Glutamatergic neuron (in vitro differentiated cells): ENCODE measurements around the gene NAA80. TPM values are rescaled to one million over a fixed set of nuclear protein-coding genes. Genes with fewer than 3 reads are reported as not detected.
"Not testable (repeated sequence)": the region's sequence is repeated elsewhere in the genome, so short reads cannot be mapped to it uniquely, and the experiment has no call there.

Source experiments
- DNase-seq: peaks from one replicate; pipeline ENCODE4 v3.0.0; 2022
- H3K27ac Mint-ChIP-seq: one replicate; pipeline ENCODE4 v1.8.0; 2020; ENCODE audit warnings: mild to moderate bottlenecking, mixed read lengths, inconsistent platforms; ENCODE audit not compliant: unreplicated experiment
- H3K27me3 Mint-ChIP-seq: one replicate; pipeline ENCODE4 v1.8.0; 2020; ENCODE audit warnings: mild to moderate bottlenecking, moderate library complexity, mixed read lengths, inconsistent platforms; ENCODE audit not compliant: unreplicated experiment
- H3K36me3 Mint-ChIP-seq: one replicate; pipeline ENCODE4 v1.8.0; 2020; ENCODE audit warnings: mild to moderate bottlenecking, mixed read lengths, inconsistent platforms; ENCODE audit not compliant: unreplicated experiment
- H3K4me1 Mint-ChIP-seq: one replicate; pipeline ENCODE4 v1.8.0; 2020; ENCODE audit warnings: mild to moderate bottlenecking, low read depth, mixed read lengths, inconsistent platforms; ENCODE audit not compliant: unreplicated experiment
- H3K4me3 Mint-ChIP-seq: one replicate; pipeline ENCODE4 v1.8.0; 2020; ENCODE audit warnings: mild to moderate bottlenecking, mixed read lengths, inconsistent platforms; ENCODE audit not compliant: unreplicated experiment
- H3K9me3 Mint-ChIP-seq: one replicate; pipeline ENCODE4 v1.8.0; 2020; ENCODE audit warnings: mild to moderate bottlenecking, moderate library complexity, mixed read lengths, inconsistent platforms; ENCODE audit not compliant: unreplicated experiment
- total RNA-seq: library from RNA; stranded (reverse); fragmentation: NEBNext Ultra II Directional; extraction: Animal tissue kit (Norgen Biotek cat#: 25700); gene quantifications from one replicate; pipeline ENCODE4 v1.2.1, GENCODE V29; 2021; ENCODE audit not compliant: unreplicated experiment
- TF ChIP-seq, protein P1 (sequence below): fragments of 200-600 bp; sonication (generic); IDR thresholded peaks from one replicate; pipeline ENCODE4 v1.5.0; 2021; ENCODE audit not compliant: partially characterized antibody, unreplicated experiment

NAA80 gene
- total RNA-seq, 1 donor from 2014 or later = 13.3 TPM

DNA sequence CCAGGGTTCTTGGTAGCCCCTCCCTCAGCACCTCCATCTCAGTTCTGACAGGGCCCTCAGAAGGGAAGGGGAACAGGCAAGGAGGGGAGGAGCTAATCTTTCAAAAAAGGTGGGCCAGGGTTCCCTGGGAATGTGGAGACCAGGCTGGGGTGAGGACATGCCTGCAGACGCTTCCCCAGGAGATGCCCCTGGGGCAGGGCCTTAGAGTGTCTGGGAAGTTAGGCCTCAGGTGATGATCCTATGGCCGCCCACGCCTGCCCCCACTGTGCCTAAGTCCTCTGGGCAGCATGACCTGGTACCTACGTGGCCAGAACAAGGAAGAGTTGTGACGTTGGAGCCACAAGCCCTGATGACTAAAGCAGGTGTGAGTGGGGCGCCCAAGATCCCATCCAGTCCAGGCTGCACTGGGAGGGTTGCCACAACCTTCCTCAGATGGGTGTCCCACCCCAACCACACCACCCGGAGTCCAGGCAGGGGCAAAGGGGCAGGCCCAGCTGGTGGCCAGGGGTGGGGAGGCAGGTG is 34.2 kb downstream of the NAA80 start:
- DNase-seq = no peak
- Mint-ChIP-seq H3K9me3 (peaks cover 8% of the 10 kb centered on the region), H3K36me3 (no peaks in the 10 kb centered on the region), H3K4me1 (peaks cover 9% of the 10 kb centered on the region), H3K4me3 (no peak overlapping the region), H3K27me3 (peaks cover 11% of the 10 kb centered on the region), H3K27ac (no peak overlapping the region)
- TF ChIP-seq, protein P1, sequence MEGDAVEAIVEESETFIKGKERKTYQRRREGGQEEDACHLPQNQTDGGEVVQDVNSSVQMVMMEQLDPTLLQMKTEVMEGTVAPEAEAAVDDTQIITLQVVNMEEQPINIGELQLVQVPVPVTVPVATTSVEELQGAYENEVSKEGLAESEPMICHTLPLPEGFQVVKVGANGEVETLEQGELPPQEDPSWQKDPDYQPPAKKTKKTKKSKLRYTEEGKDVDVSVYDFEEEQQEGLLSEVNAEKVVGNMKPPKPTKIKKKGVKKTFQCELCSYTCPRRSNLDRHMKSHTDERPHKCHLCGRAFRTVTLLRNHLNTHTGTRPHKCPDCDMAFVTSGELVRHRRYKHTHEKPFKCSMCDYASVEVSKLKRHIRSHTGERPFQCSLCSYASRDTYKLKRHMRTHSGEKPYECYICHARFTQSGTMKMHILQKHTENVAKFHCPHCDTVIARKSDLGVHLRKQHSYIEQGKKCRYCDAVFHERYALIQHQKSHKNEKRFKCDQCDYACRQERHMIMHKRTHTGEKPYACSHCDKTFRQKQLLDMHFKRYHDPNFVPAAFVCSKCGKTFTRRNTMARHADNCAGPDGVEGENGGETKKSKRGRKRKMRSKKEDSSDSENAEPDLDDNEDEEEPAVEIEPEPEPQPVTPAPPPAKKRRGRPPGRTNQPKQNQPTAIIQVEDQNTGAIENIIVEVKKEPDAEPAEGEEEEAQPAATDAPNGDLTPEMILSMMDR = no peak

DNA sequence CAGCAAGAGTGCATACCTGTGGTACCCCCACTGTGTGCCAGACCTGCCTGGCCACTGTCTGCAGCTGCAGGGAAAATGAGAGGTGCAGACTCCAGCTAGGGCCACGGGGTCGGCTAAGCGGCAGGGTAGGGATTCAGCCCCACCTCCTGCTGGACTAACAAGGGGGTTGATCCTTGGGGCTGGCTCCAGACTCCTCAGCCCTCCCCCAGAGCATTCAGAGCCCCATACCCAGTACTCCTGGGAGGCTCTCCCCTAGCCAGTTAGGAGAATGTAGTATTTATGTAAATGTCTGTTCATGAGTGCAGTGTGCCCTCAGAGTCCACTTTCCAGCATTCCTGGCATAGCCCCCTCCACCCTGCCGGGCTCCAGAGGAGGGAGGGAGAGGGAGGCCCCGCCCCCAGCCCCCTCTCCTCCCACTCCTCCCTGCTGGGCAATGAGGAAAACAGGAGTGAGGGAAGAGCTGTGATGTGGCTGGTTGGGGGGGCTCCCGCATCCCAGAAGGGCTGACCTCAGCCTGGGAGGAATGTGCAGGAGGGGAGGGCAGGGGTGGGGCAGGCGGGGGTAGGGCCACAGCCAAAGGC is 34.7 kb downstream of the NAA80 start:
- no peak overlapping the region for H3K4me3 Mint-ChIP-seq
- no peaks in the 10 kb centered on the region for H3K36me3 Mint-ChIP-seq
- TF ChIP-seq, protein P1 = no peak
- H3K27ac Mint-ChIP-seq = no peak overlapping the region
- DNase-seq = peak; percentile 62
- peaks cover 15% of the 10 kb centered on the region for H3K27me3 Mint-ChIP-seq
- peaks cover 9% of the 10 kb centered on the region for H3K4me1 Mint-ChIP-seq
- peaks cover 11% of the 10 kb centered on the region for H3K9me3 Mint-ChIP-seq

DNA sequence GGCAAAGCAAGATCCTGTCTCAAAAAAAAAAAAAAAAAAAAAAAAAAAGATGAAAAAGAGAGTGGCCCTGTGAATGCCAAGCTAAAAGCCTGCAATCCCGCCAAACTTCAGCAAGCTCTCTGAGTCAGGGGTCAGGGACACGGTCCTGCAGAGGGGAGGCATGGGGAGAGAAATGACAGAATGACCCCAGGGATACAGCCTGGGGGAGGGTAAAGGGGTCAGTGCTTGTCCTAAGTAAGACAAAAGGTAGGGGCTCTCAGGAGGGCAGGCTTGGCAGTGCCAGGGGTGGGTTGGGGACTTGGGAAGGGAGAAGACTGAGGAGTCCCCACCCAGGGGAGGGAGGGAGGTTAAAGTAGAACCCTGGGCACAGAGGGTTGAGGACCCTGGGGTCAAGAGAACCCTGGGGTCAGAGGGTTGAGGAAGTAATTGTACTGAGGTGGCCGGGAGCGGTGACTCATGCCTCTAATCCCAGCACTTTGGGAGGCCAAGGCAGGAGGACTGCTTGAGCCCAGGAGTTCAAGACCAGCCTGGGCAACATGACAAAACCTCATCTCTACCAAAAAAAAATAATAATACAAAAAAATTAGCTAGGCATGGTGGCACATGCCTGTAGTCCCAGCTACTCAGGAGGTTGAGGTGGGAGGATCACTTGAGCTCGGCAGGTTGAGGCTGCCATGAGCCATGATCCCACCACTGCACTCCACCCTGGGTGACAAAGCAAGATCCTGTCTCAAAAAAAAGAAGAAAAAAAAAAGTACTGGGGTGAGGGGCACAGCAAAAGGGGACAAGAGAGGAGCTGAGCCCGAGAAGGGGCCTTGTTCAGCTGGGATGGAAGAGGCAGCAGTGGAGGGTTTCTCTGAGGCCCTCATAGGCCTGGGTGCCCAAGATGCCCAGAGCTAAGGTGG is 35.5 kb downstream of the NAA80 start:
- TF ChIP-seq, protein P1 = no peak
- Mint-ChIP-seq H3K27me3 (peaks cover 15% of the 10 kb centered on the region), H3K9me3 (peaks cover 12% of the 10 kb centered on the region), H3K4me3 (no peak overlapping the region), H3K4me1 (peaks cover 9% of the 10 kb centered on the region), H3K36me3 (no peaks in the 10 kb centered on the region), H3K27ac (no peak overlapping the region)
- DNase-seq = no peak

DNA sequence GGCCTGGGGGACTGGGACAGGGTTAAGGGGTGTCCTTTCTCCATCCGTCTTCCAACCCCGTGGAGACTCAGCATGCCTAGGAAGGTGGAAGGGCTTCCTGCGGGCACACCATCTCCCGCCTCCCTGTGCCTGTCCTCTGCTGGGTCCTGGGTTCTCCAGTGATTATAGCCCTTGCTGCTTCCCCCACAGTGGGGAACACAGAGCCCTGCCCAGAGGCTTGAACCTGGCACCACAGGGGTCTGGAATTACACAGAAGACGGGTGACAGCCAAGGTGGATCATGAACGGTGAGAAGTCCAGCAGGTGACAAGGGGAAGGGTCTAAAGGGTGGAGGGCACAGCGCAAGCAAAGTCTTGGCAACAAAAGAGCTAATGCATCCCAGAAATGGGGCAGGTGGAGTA is 36.4 kb downstream of the NAA80 start:
- Mint-ChIP-seq H3K4me3 (no peak overlapping the region), H3K27ac (no peak overlapping the region), H3K27me3 (peaks cover 15% of the 10 kb centered on the region), H3K4me1 (peaks cover 8% of the 10 kb centered on the region), H3K9me3 (peaks cover 14% of the 10 kb centered on the region), H3K36me3 (no peaks in the 10 kb centered on the region)
- DNase-seq = no peak
- TF ChIP-seq, protein P1 = no peak

DNA sequence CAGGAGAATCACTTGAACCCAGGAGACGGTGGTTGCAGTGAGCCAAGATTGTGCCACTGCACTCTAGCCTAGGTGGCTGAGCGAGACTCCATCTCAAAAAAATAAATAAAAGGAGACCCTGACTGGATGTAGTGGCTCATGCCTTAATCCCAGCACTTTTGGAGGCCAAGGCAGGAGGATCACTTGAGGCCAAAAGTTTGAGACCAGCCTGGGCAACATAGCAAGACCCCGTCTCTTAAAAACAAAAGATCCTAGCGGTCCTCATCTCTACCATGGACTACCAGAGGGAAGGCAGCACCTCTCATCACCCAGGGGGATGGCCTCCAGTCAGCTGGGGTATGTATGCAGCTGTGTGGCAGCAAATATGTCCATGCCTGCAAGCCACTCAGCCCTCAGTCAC is 37.0 kb downstream of the NAA80 start:
- not testable (repeated sequence) for H3K36me3 Mint-ChIP-seq, H3K4me3 Mint-ChIP-seq, DNase-seq, H3K27ac Mint-ChIP-seq
- H3K4me1 Mint-ChIP-seq = peaks cover 10% of the 10 kb centered on the region
- peaks cover 14% of the 10 kb centered on the region for H3K9me3 Mint-ChIP-seq
- H3K27me3 Mint-ChIP-seq = peaks cover 18% of the 10 kb centered on the region
